Osteoblast (primary cell): ENCODE results near the gene SLC24A3. TPM values are rescaled to one million over a fixed set of nuclear protein-coding genes. Genes with fewer than 3 reads are reported as not detected.

Experiments used
- DNase-seq: peaks from one replicate; pipeline ENCODE4 v3.0.0; 2011; ENCODE audit warnings: low spot score, mixed read lengths; ENCODE audit not compliant: insufficient read length; ENCODE audit errors: missing footprints
- H2AFZ ChIP-seq: 2 replicates; pipeline ENCODE4 v1.6.0; 2011; ENCODE audit warnings: mild to moderate bottlenecking, low read length
- H3K27ac ChIP-seq: 2 replicates; pipeline ENCODE4 v1.5.1; 2011; ENCODE audit warnings: mild to moderate bottlenecking, low read depth, low read length, moderate library complexity
- H3K27me3 ChIP-seq: 2 replicates; pipeline ENCODE4 v1.6.0; 2012; ENCODE audit warnings: mild to moderate bottlenecking, control low read depth, inconsistent platforms, low read length, moderate library complexity; ENCODE audit not compliant: insufficient read depth
- H3K36me3 ChIP-seq: 2 replicates; pipeline ENCODE4 v1.5.1; 2011; ENCODE audit warnings: mild to moderate bottlenecking, low read length, control low read depth, moderate library complexity; ENCODE audit not compliant: insufficient read depth
- H3K4me1 ChIP-seq: 2 replicates; pipeline ENCODE4 v1.5.1; 2011; ENCODE audit warnings: mild to moderate bottlenecking, low read length, control low read depth, moderate library complexity; ENCODE audit not compliant: insufficient read depth
- H3K4me2 ChIP-seq: 2 replicates; pipeline ENCODE4 v1.6.0; 2011; ENCODE audit warnings: mild to moderate bottlenecking, low read length; ENCODE audit not compliant: insufficient read depth
- H3K4me3 ChIP-seq: fragments of 200-600 bp; sonication (generic); 3 replicates; pipeline ENCODE4 v1.5.1; 2012; ENCODE audit warnings: mild to moderate bottlenecking, low read length, inconsistent platforms; ENCODE audit not compliant: insufficient read depth
- H3K79me2 ChIP-seq: 2 replicates; pipeline ENCODE4 v1.6.0; 2012; ENCODE audit warnings: mild to moderate bottlenecking, low read length, control low read depth, inconsistent platforms; ENCODE audit not compliant: insufficient read depth
- H3K9me3 ChIP-seq: 2 replicates; pipeline ENCODE4 v1.5.1; 2011; ENCODE audit warnings: low read depth, low read length, control low read depth
- H4K20me1 ChIP-seq: 2 replicates; pipeline ENCODE4 v1.6.0; 2012; ENCODE audit warnings: mild to moderate bottlenecking, low read length, control low read depth; ENCODE audit not compliant: insufficient read depth
- CTCF ChIP-seq: IDR thresholded peaks from 2 replicates; pipeline ENCODE4 v1.5.1; 2011; ENCODE audit warnings: mild to moderate bottlenecking, low read depth, low read length, moderate library complexity; ENCODE audit errors: extremely low read depth
- total RNA-seq: library from RNA; depleted of rRNA; stranded (reverse); fragments of >200 nt; gene quantifications from 2 replicates; pipeline ENCODE4 v1.2.3, GENCODE V29; 2012

SLC24A3 gene
- total RNA-seq, 1 donor, result 1.1 TPM

GRCh38 chr20:19427913-19428312, 215.5 kb downstream of the SLC24A3 start:
- no peaks in the 10 kb centered on the region for H3K9me3 ChIP-seq
- DNase-seq, result no peak
- no peaks in the 10 kb centered on the region for H3K36me3 ChIP-seq
- H4K20me1 ChIP-seq, result no peaks in the 10 kb centered on the region
- no peak overlapping the region for H2AFZ ChIP-seq
- no peak for TF ChIP-seq CTCF
- H3K4me1 ChIP-seq, result no peaks in the 10 kb centered on the region
- H3K27ac ChIP-seq, result no peak overlapping the region
- no peaks in the 10 kb centered on the region for H3K79me2 ChIP-seq
- H3K4me3 ChIP-seq, result no peak overlapping the region
- no peak overlapping the region for H3K4me2 ChIP-seq
- H3K27me3 ChIP-seq, result no peaks in the 10 kb centered on the region

GRCh38 chr20:19428324-19428723, 215.9 kb downstream of the SLC24A3 start:
- H3K27ac ChIP-seq, result no peak overlapping the region
- no peak for TF ChIP-seq CTCF
- peaks cover 3% of the 10 kb centered on the region for H3K4me1 ChIP-seq
- H3K4me2 ChIP-seq, result no peak overlapping the region
- H3K9me3 ChIP-seq, result no peaks in the 10 kb centered on the region
- no peak overlapping the region for H3K4me3 ChIP-seq
- H3K79me2 ChIP-seq, result no peaks in the 10 kb centered on the region
- peak; percentile 32 for DNase-seq
- no peak overlapping the region for H2AFZ ChIP-seq
- no peaks in the 10 kb centered on the region for H3K36me3 ChIP-seq
- H3K27me3 ChIP-seq, result no peaks in the 10 kb centered on the region
- no peaks in the 10 kb centered on the region for H4K20me1 ChIP-seq

DNA sequence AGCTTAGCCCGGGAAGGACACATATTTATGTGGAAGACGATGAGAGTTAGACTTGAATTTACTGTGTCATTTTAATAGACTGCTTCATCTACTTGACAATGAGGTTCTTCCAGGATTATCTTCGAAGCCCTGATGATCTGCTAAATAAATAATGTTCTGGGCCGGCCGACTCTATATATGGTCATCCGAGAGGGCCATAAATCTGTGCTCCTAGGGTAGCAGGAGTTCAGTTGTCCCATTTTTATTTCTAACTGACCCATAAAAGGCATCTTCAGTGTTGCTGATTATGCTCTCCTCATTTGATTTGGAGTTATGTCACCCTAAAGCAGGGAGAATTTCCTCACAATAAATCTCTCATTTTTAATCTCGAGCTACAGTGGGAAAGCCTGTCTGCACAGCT, 217.1 kb downstream of the SLC24A3 start:
- TF ChIP-seq CTCF, result no peak
- Histone ChIP-seq H3K36me3 (no peaks in the 10 kb centered on the region), H3K27me3 (no peaks in the 10 kb centered on the region), H3K27ac (no peak overlapping the region), H3K9me3 (no peaks in the 10 kb centered on the region), H2AFZ (no peak overlapping the region), H3K4me1 (peaks cover 3% of the 10 kb centered on the region), H3K4me3 (no peak overlapping the region), H3K79me2 (no peaks in the 10 kb centered on the region), H3K4me2 (no peak overlapping the region), H4K20me1 (no peaks in the 10 kb centered on the region)
- DNase-seq, result no peak

DNA sequence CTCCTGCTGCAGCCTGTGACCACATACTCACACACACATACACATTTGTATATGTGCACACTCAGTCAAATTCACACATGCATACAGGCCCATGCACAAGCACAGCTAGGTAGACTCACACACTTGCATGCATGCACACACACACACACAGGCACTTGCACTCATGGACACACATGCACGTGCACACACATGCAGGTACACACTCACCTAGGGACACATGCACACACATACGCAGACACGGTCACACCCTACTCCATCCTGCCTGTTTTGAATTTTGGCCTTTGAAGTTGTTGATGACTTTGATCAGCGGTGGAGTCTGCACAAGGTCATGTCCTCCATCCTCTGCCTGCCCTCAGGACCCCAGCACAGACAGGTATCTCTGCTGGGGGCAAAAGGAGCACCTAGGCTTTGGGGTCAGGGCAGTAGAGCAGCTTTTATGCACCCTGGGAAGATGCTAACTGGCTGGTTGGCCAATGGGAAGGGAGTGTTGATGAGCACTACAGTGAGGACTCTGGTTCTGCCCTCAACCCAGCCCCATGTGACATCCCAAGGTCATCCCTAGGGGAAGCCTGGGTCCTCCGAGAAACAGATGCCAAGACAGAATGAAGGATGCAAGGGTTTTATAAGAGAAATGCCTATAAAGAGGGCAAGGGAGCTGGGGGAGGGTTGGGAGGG, 218.3 kb downstream of the SLC24A3 start:
- Histone ChIP-seq H4K20me1 (no peaks in the 10 kb centered on the region), H3K79me2 (no peaks in the 10 kb centered on the region), H3K4me1 (peaks cover 3% of the 10 kb centered on the region), H3K4me2 (no peak overlapping the region), H2AFZ (no peak overlapping the region), H3K9me3 (no peaks in the 10 kb centered on the region), H3K27me3 (no peaks in the 10 kb centered on the region), H3K4me3 (no peak overlapping the region), H3K36me3 (no peaks in the 10 kb centered on the region), H3K27ac (no peak overlapping the region)
- no peak for TF ChIP-seq CTCF
- DNase-seq, result no peak
